ENCODE results near the gene STX12.
"Not testable (repeated sequence)": the region's sequence is repeated elsewhere in the genome, so short reads cannot be mapped to it uniquely, and the experiment has no call there.

STX12 gene

GRCh38 chr1:27831568-27832410 lies 58.8 kb downstream of the STX12 start:
- DNase-seq, result no peak

GRCh38 chr1:27832762-27833161 lies 59.7 kb downstream of the STX12 start:
- no peak for DNase-seq

GRCh38 chr1:27833470-27833869 lies 60.5 kb downstream of the STX12 start:
- DNase-seq, result no peak

- no peak for DNase-seq
Measured at GRCh38 chr1:27835046-27835445, 62.0 kb downstream of the STX12 start.

- DNase-seq, result no peak
Measured at GRCh38 chr1:27835501-27835900, 62.5 kb downstream of the STX12 start.

GRCh38 chr1:27849951-27850350 lies 76.9 kb downstream of the STX12 start:
- no peak for DNase-seq

- no peak for DNase-seq
Measured at GRCh38 chr1:27855085-27855484, 82.1 kb downstream of the STX12 start.

- no peak for DNase-seq
Measured at GRCh38 chr1:27856561-27857343, 83.7 kb downstream of the STX12 start.

- DNase-seq, result not testable (repeated sequence)
Measured at GRCh38 chr1:27857552-27857951, 84.5 kb downstream of the STX12 start.

- DNase-seq, result peak; percentile 74
Measured at GRCh38 chr1:27858072-27858948, 85.3 kb downstream of the STX12 start.

GRCh38 chr1:27858949-27859576 lies 86.0 kb downstream of the STX12 start:
- DNase-seq, result no peak

GRCh38 chr1:27861436-27861835 lies 88.4 kb downstream of the STX12 start:
- no peak for DNase-seq

GRCh38 chr1:27862004-27862403 lies 89.0 kb downstream of the STX12 start:
- no peak for DNase-seq

GRCh38 chr1:27862671-27863537 lies 89.9 kb downstream of the STX12 start:
- DNase-seq, result peak; percentile 60

- no peak for DNase-seq
Measured at GRCh38 chr1:27863538-27863915, 90.5 kb downstream of the STX12 start.

GRCh38 chr1:27864264-27864895 lies 91.4 kb downstream of the STX12 start:
- DNase-seq, result no peak

- no peak for DNase-seq
Measured at GRCh38 chr1:27865821-27866220, 92.8 kb downstream of the STX12 start.

- no peak for DNase-seq
Measured at GRCh38 chr1:27868556-27868931, 95.5 kb downstream of the STX12 start.

- DNase-seq, result no peak
Measured at GRCh38 chr1:27868932-27869718, 96.1 kb downstream of the STX12 start.

GRCh38 chr1:27869719-27870085 lies 96.7 kb downstream of the STX12 start:
- no peak for DNase-seq
